LNCAP (cell line): ENCODE data around the gene JAG1.

Source experiments
- TF ChIP-seq, protein P1 (sequence below): fragments of 450-650 bp; IDR thresholded peaks from 2 replicates; pipeline ENCODE4 v1.5.1; 2017; ENCODE audit warnings: mild to moderate bottlenecking

Gene JAG1

GRCh38 chr20:10689385-10689784 is 15.6 kb upstream of the JAG1 start:
- TF ChIP-seq, protein P1, sequence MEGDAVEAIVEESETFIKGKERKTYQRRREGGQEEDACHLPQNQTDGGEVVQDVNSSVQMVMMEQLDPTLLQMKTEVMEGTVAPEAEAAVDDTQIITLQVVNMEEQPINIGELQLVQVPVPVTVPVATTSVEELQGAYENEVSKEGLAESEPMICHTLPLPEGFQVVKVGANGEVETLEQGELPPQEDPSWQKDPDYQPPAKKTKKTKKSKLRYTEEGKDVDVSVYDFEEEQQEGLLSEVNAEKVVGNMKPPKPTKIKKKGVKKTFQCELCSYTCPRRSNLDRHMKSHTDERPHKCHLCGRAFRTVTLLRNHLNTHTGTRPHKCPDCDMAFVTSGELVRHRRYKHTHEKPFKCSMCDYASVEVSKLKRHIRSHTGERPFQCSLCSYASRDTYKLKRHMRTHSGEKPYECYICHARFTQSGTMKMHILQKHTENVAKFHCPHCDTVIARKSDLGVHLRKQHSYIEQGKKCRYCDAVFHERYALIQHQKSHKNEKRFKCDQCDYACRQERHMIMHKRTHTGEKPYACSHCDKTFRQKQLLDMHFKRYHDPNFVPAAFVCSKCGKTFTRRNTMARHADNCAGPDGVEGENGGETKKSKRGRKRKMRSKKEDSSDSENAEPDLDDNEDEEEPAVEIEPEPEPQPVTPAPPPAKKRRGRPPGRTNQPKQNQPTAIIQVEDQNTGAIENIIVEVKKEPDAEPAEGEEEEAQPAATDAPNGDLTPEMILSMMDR = no peak

GRCh38 chr20:10687895-10688294 is 14.1 kb upstream of the JAG1 start:
- TF ChIP-seq, protein P1 = no peak

- TF ChIP-seq, protein P1 = no peak
These were observed 12.7 kb upstream of the JAG1 start for GRCh38 chr20:10686356-10687133.

DNA sequence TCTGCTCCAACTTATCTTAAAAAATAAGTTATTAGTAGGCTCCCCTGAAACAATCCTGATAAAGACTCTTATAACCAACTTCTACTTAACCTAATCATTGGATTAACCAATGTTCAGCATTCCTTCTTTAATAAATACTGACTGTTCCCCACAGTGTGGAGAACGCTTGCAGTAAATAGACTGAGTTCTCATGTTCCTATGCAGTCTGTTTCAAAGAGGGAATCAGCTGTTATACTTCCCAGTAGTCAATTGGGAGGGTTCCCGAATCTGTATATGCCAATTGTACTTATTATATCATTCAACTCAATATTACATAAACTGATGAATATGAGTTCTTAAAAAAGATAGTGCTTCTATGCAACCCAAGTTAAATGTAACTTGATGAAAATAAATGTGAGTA is 9.7 kb upstream of the JAG1 start:
- TF ChIP-seq, protein P1 = no peak

DNA sequence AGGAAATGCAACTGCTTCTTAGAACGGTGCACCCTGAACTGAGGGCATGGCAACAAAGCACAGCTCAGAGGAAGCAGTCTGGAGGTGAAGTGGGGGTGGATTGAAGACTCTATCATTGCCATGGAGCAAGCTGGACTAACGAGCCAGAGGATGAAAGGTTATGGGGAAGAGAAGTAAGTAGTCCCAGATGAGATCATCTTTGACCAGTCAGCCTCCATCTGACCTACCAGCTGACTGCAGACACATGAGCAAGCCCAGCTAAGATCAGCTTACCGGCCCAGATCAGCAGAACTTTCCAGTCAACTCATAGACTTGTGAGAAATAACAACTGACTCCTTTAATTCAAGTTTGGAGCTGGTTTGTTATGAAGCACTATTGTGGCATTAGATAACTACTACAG is 9.1 kb upstream of the JAG1 start:
- TF ChIP-seq, protein P1 = no peak

DNA sequence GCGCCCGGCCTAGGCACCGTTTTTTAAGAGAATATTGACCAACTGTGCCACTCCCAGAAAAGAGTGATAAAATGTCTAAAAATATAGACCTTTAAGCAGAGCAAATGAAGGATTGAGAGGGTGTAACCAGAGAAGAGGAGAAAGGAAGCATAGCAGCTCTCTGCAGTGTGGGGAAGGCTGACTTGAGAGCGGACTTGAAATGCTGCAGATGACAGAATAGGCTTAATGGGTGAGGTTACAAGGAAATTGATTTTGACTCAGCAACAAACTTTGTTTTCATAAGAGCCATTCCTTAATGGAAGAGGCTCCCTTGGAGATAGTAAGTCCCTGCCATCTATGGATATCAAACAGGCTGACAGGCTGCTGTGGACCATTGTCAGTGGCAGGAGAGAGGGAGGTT is 7.7 kb upstream of the JAG1 start:
- TF ChIP-seq, protein P1 = no peak

GRCh38 chr20:10680571-10680970 is 6.8 kb upstream of the JAG1 start:
- TF ChIP-seq, protein P1 = no peak

- TF ChIP-seq, protein P1 = no peak
These were observed 5.5 kb upstream of the JAG1 start for GRCh38 chr20:10679269-10679668.
